Measurements from ENCODE around the gene RRP12.
A peak's percentile ranks its signal among the peaks of the same experiment; 100 is the strongest.
"Not testable (repeated sequence)": the region's sequence is repeated elsewhere in the genome, so short reads cannot be mapped to it uniquely, and the experiment has no call there.

RRP12 gene

DNA sequence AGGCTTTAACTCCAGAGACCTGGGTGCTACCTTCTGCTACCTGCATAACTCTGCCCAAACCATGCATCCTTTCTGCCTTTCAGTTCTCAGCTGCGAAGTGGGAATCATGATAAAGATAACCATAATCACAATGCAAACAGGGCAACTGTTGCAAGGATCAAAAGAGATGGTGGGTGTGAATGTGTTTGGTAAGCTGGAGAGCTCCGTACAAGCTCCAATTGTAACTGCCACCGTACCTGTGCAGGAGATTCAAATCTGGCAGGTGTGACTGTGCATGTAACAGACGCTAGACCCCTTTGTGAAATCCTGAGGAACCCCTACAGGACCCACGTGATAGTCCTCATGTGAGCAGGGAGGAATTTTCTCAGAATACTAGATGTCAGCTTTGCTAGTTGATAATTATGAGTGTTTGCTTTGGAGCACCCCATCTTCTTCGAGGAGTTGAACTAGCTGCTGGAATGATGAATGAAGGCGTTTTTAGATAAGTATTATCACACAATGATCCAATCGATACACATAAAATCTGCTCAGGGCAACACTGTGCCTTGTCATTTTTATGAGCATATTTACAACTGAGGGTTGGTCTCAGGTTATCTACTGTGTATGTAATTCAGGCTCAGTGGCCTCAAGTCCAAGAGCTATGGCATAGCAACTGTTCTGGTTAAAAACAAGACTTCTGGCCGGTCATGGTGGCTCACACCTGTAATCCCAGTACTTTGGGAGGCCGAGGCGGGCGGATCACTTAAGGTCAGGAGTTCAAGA, 51.2 kb downstream of the RRP12 start:
- no peak for DNase-seq (ENCODE audit: low read depth, low spot score)
- no peak overlapping the region for H3K4me3 ChIP-seq (ENCODE audit: low read length)

DNA sequence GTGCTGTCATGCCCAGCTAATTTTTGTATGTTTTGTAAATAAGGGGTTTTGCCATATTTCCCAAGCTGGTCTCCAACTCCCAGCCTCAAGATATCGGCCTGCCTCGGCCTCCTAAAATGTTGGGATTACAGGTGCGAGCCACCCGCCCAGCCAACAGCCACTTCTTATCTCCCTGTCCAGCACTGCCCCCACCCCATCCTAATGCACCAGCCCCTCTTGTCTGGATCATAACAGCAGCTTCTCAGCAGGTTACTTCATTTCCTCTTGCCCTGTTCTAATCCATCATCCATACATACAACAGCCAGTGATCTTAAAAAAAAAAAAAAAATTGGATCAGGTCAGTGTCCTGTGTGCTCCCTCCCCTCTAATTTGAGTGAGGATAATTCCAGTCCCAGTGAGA, 53.8 kb downstream of the RRP12 start:
- no peak overlapping the region for H3K4me3 ChIP-seq (ENCODE audit: low read length)
- DNase-seq (ENCODE audit: low read depth, low spot score) = no peak

DNA sequence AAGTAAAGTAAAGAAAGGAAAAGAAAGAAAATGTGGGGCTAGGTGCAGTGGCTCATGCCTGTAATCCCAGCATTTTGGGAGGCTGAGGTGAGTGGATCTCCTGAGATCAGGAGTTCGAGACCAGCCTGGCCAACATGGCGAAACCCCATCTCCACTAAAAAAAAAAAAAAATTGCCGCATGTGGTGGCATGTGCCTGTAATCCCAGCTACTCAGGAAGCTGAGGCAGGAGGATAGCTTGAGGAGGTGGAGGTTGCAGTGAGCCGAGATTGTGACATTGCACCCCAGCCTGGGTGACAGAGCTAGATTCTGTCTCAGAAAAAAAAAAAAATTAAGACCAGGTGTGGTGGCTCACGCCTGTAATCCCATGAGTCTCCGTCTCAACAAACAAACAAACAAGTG, 57.5 kb downstream of the RRP12 start:
- DNase-seq (ENCODE audit: low read depth, low spot score); H3K4me3 ChIP-seq (ENCODE audit: low read length): not testable (repeated sequence)

DNA sequence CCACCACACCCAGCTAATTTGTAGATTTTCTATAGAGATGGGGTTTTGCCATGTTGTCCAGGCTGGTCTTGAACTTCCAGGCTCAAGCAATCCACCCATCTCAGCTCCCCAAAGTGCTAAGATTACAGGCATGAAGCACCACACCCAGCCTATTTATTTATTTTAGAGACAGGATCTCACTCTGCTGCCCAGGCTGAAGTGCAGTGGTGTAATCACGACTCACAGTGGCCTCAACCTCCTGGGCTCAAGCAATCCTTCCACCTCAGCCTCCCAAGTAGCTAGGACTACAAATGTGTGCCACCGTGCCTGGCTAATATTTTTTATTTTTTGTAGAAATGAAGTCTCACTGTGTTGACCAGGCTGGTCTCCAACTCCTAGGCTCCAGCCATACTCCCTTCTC, 59.7 kb downstream of the RRP12 start:
- DNase-seq (ENCODE audit: low read depth, low spot score) = no peak
- H3K4me3 ChIP-seq (ENCODE audit: low read length) = no peak overlapping the region

DNA sequence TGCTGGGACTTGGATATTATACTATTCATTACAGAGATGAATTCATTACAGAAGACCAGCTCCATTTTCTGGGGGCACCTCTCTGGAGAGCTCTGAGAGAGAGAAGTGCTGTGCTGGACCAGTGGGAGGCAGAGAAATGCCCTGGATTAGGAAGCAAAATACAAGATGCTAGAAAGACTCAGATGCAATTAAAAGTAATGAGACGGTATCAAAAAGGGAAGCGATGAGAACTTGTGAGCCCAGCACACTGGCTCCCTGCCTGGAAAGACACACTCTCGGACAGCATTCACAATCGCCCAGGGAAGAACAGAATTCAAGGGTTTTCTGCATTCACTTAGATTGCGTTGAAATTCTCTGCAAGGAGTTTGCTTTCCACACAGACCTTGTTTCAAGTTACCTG, 63.1 kb downstream of the RRP12 start:
- H3K4me3 ChIP-seq (ENCODE audit: low read length) = no peak overlapping the region
- no peak for DNase-seq (ENCODE audit: low read depth, low spot score)

DNA sequence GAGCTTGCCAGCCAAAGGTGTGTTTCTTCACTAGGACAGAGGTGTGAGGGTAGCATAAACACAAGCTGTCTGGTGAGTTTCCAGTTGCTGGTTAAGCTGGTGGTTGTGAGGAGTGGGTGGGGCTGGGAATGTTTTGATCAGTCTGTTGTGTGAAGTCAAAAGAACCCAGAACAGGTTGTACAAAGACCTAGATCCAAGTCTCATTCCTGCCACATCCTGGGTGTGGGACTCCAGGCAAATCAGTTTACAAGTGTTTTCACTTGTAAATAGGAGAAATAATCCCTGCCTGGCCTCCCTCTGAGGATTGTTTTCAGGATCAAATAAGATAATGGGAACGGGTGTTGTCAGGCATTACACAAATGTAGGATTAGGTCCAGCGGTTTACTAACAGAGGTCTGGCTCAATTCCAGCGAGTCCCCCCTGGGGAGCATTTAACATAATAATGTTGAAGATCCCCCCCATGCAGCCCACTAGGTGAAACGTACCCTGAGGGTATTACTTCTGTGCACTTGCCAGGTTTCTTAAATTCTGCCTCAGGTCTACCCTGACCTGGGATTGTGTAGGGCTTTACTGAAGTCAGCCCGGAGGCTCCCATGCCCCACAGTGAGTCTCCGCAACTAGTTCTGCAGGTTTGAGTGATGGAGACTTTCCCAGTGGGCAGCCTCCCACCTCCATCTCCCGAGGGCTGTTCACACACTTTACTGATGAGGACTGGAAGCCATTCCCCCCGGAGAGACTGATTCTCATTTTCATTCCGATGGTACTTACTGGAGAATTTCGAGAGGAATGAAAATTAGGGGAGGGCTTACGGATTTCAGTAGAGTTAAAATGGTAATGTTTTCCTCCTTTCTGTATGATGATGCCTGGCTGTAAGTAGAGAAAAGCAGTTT, 64.0 kb downstream of the RRP12 start:
- H3K4me3 ChIP-seq (ENCODE audit: low read length) = no peak overlapping the region

DNA sequence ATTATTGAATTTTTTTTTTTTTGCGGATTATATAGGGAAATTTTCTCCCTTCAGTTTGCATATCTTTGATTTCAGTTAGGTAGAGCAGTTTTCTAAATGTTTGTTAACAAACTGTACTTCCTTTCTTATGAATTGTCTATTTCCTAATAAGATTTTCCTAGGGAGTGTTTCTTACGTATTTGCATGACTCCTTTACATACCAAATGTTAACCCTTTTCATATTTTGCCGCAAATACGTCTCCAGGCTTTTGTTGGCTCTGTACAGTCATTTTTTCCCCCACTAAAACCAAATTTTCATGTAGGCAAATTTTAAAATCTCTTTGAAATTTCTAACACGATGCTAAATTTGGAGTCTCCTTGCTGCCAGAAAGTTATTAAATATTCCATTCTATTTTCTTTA, 64.7 kb downstream of the RRP12 start:
- DNase-seq (ENCODE audit: low read depth, low spot score) = no peak
- H3K4me3 ChIP-seq (ENCODE audit: low read length) = no peak overlapping the region

More for the DNA sequence above, 64.0 kb downstream of the RRP12 start:
- DNase-seq (ENCODE audit: low read depth, low spot score) = no peak

DNA sequence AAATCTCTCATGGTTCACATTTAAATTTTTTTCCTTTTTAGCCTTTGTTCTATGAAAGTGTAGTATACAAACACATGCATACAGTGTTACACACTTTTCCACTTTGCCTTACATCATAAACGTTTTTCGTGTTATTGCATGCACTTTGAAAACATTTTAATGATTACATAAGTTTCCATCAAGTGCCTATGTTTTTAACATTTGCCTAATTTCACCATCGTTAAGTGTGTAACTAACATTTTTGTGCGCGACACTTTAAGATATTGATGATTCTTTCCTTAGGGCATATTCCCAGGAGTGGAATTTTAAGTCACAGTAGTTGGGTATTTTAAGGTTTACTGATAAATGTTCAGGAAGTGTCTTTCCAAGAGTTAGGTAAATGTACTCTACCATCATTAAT, 65.1 kb downstream of the RRP12 start:
- DNase-seq (ENCODE audit: low read depth, low spot score) = no peak
- no peak overlapping the region for H3K4me3 ChIP-seq (ENCODE audit: low read length)

DNA sequence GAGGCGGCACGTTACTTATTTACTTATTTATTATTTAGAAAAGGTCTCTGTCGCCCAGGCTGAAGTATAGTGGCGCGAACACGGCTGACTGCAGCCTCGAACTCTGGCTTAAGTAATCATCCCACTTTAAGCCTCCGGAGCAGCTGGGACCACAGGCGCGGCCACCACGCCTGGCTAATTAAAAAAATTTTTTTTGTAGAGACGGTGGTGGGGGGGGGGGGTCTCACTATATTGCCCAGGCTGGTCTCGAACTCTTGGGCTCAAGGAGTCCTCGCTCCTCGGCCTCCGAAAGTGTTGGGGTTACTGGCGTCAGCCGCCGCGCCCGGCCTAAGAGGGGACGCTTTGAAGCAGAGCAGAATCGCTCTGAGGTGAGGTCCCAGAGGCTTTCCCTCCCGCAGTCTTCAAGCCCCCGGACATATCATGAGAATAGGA, 65.9 kb downstream of the RRP12 start:
- DNase-seq (ENCODE audit: low read depth, low spot score) = no peak
- H3K4me3 ChIP-seq (ENCODE audit: low read length) = peak overlapping the region; percentile 63

DNA sequence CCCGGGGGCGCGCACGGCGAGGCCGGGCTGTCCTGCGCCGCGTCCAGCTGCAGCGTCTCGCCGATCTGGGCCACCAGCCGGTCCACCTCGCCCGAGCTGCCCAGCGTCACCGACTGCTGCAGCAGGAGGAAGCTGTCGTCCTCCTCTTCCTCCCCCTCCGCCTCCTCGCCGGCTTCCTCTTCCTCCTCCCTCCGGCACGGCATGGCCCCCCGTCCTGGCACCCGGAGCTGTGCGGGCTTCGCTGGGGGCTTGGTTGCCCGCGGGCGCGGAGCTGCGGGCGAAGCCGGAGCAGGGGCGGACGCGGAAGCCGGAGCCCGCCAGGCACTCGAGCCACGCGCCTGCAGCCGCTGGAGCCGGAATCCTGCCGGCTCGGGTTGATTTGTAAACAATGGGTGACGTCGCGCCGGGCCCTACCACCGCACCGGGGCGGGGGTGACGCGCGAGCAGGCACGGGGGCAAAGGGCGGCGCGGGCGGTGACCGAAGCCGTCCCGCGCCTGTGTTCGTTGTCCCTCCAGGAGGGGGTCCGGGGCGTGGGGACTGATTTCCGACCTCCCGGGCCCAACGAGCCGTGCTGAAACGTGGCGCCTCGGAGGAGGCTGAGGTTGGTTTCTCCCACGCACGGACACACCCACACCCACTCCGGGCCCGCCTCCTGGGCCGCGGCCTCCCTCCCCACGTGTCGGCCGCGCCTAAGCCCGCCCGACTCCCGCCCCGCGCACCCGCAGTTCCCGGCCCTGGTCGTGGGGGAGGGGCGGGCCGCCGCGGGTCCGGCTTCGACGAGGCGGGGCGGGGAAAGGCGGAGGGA, 66.6 kb downstream of the RRP12 start, which contains the start of gene FRAT2:
FRAT2 (minus strand) TSS at position 360 of the 806 bp plus-strand sequence; CDS start at position 203, 157 bp downstream.
- DNase-seq (ENCODE audit: low read depth, low spot score) = peak; percentile 84
- peak within 1 kb of the TSS; percentile 63 for H3K4me3 ChIP-seq (ENCODE audit: low read length)

DNA sequence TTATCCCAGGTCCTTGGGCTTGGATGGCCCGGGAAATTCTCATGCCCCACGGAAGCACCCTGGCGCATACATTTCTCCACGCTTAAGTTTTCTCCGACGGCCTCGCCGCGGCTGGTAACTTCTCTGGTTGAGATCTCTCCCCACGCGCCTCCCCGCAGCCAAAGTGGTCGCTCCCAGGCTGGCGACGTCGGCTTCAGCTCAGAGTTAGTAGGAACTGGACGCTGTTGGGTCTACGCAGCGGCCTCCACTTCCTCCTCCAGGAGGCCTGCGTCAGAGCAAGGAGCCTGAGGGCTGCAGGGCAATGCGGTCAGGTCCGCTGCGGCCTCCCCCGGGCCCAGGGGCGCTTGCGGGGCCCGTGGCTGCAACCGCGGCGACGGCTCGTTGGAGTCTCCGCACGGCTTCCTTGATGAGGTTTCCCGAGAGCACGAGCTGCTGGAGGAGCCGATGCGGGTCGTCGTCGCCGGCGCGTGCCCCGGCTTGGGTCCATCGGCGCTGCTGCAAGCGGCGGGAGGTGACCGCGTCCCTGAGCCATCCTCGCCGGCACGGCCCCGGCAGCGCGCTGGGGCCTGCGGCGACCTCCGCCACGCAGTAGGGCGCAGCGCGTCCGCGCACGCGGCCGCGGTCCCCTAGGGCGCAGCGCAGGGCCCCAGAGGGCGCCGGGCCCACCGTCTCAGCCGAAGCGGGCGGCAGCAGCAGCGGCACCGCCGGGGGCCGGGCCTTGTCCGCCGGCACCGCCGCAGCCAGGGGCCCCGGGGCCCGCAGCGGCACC, 67.4 kb downstream of the RRP12 start:
- peak overlapping the region; percentile 63 for H3K4me3 ChIP-seq (ENCODE audit: low read length)
- no peak for DNase-seq (ENCODE audit: low read depth, low spot score)

DNA sequence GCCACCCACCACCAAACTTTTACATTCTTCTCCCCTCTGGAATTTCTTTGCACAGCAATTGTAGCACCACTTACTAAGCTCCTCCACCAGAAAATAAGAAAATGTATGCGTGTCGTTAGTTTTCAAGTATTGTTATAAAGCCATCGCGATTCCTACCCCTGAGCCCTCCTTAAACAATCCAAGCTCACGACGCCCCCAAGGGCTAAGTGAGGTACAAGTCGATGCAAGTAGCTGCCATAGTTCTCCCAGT, 67.9 kb downstream of the RRP12 start:
- DNase-seq (ENCODE audit: low read depth, low spot score) = no peak
- H3K4me3 ChIP-seq (ENCODE audit: low read length) = peak overlapping the region; percentile 63

DNA sequence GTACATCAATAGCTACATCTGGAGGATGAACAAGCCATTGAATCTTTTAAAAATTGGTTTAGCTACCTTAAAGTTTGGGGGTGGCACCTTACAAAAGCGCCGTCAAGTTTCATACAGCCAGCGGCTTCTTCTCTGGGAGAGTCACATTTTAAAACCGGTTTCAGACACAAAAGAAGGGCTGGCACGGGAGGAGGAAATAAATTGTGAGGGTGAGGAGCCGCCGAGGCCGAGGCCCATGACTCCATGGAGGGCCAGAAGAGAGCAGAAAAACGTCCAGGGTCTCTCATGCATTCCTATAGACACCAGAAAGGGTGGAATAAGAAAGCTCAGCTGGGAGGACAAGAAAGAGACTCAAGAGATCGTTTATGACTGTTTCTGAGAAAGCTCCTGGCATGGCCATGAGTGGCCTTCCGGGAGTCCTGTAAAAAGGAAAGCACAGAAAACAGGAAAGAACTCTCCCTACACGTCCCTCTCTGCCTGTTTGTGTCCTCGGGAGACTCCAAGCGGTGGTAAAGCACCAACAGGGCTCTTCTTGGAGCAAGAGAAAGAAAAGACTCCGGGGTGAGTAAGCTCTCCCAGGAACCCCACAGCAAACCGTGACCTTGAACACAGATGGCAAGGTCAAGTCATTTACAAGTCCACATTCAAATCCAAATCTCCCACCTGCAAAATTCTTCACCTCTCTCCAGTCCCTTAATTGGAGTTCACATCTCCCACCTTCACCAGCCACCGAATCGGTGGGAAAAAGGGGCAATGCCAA, 68.4 kb downstream of the RRP12 start:
- DNase-seq (ENCODE audit: low read depth, low spot score) = no peak
- H3K4me3 ChIP-seq (ENCODE audit: low read length) = no peak overlapping the region

DNA sequence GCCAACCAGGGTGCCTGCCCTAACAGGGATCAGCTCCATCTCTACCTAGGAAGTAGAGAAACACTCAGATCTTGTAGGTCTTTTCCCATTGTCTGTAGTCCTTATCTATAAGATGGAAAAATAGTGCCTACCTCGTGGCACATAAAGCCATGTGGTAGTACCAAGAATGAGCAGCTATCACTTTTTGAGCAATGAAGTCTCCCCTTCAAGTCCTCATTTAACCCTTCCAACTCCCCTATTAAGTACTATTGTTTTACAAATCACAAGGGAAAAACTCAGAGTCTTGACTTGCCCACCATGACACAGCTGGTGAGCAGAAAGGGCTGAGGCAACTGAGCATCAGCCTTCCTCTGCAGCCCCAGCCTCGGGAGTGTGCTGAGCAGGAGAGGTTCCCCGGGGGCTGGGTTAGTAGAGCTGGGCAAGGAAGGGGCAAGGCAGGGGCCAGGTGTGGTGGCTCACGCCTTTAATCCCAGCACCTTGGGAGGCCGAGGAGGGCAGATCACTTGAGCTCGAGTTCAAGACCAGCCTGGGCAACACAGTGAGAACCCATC, 69.9 kb downstream of the RRP12 start:
- DNase-seq (ENCODE audit: low read depth, low spot score) = no peak
- H3K4me3 ChIP-seq (ENCODE audit: low read length) = no peak overlapping the region

DNA sequence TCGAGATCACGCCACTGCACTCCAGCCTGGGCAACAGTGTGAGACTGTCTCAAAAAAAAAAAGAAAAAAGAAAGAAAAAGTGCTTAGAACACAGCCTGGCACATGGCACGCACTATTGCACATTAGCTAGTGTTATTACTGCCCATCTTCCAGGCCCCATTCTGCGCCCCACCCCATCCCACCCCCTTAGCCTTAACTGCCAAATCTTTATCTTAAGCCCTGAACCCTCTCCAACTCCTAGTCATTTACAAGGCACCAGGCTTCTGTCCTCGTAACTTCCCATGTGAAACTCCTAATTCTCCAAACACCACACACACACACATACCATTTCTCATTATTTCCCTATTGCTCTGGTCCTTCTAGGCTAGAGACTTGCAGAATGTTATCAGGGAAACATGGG, 71.4 kb downstream of the RRP12 start:
- no peak overlapping the region for H3K4me3 ChIP-seq (ENCODE audit: low read length)
- DNase-seq (ENCODE audit: low read depth, low spot score) = no peak

DNA sequence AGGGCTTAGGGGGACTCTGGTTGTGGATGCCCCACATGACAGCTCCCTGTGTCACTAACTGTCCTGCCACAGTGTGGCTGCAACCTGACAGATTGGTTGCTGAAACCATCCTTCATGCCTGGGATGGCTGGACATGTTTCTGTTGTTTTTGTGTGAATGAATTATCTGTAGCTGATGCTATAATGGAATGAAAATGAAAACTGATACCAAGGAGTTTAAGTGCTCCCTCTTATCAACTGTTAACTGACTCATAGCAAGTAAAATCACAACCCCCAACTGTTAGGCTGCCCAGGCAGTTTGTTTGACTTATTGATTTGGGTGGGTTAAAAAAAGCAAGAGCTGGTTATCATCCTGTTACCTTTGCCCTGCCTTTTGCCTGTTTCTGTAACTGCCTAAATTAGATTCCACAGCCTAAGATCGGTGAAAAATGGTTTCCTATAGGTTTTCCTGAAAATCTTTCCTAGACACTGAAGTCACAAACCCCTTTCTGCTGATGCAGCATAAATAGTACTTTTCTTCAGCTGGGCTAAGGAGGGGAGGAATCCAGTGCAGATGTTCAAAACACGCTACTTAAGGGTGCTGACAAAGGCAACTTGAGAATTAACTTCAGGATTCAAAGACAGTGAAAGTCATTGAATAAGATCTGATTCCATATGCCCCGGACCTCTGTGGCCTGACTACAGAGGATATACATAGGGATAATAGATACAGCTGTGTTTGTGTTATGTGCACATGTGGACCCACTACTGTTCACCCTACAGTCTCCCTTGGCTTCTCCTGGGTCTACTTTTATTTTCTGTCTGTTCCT, 72.3 kb downstream of the RRP12 start:
- no peak overlapping the region for H3K4me3 ChIP-seq (ENCODE audit: low read length)
- no peak for DNase-seq (ENCODE audit: low read depth, low spot score)

Measured in Jurkat, Clone E6-1 (cell line).